Breast epithelium (tissue), 3 donors: ENCODE data around the gene RASEF.

Experiments used
- CTCF ChIP-seq, 3 donors: fragments of 450-650 bp; IDR thresholded peaks; one replicate each; pipeline ENCODE4 v1.5.1; 2016 to 2017; ENCODE audit warnings: antibody characterized with exemption in 3 of 3, mild to moderate bottlenecking in 3 of 3, moderate library complexity in 3 of 3
- POLR2A ChIP-seq: fragments of 450-650 bp; IDR thresholded peaks from one replicate; pipeline ENCODE4 v1.6.1; 2016; ENCODE audit warnings: antibody characterized with exemption, mild to moderate bottlenecking, moderate library complexity
- POLR2AphosphoS5 ChIP-seq, 3 donors: sonication (generic); formaldehyde crosslinking; IDR thresholded peaks; one replicate each; pipeline ENCODE4 v1.6.1; 2017; ENCODE audit warnings: antibody characterized with exemption in 3 of 3

- TF ChIP-seq CTCF (IDR thresholded peaks at IDR 0.05) (no peak), POLR2A (no peak), POLR2AphosphoS5 (IDR thresholded peaks at IDR 0.05) (no peak)
Observed at GRCh38 chr9:82957529-82958379, 105.2 kb downstream of the RASEF start.
